Muscle of arm (tissue), 12 donors: ENCODE data around the gene CTSH. TPM values are rescaled to one million over a fixed set of nuclear protein-coding genes. Genes with fewer than 3 reads are reported as not detected.

Experiments used
- DNase-seq: peaks from one replicate; pipeline ENCODE4 v3.0.0-alpha.2; 2013
- polyA plus RNA-seq, 12 donors: library from polyadenylated mRNA; unstranded; fragments of 120-200 nt; gene quantifications; one replicate each; pipeline ENCODE4 v1.2.1, GENCODE V29; 2013; ENCODE audit not compliant: insufficient read length in 12 of 12

CTSH gene
- polyA plus RNA-seq, 12 donors, result 14.4 to 84.1 (median 27.4) TPM; not detected in 1

- peak; percentile 63 for DNase-seq
Observed at GRCh38 chr15:78979456-78980320, 34.8 kb upstream of the CTSH start.

- no peak for DNase-seq
Observed at GRCh38 chr15:78978601-78979179, 33.8 kb upstream of the CTSH start.

DNA sequence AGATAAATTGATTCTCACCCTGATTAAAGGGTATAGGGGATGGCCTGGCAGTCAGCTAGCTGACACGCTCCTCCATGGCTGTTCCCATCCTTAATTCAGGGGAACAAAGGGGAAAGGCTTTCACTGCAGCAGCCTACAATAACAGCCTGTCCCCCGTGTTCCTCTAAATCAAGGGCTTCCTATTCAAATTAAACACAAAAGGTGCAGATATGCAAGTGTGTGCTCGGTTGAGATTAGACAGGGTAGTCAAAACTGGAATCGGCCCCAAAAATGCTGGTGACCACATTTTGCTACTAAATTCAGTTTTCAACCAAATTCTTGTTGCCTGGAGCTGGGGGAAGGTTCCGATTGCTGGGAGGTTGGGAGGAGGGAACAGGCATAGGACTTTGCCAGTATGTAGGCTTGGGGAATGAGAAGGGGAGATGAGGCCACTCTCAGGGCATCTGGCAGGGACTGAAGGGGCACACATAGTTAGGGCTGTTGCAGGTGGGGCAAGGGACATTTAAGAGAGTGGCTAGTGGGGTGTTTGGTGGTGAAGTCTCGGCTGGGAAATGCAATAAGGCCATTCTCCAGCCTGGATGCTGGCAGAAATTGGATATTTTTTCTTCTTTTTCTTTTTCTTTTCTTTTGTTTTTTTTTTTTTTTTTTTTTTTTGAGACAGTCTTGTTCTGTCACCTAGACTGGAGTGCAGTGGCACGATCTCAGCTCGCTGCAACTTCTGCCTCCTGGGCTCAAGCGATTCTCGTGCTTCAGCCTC lies 32.9 kb upstream of the CTSH start:
- no peak for DNase-seq

GRCh38 chr15:78977091-78977571 lies 32.3 kb upstream of the CTSH start:
- DNase-seq, result no peak

DNA sequence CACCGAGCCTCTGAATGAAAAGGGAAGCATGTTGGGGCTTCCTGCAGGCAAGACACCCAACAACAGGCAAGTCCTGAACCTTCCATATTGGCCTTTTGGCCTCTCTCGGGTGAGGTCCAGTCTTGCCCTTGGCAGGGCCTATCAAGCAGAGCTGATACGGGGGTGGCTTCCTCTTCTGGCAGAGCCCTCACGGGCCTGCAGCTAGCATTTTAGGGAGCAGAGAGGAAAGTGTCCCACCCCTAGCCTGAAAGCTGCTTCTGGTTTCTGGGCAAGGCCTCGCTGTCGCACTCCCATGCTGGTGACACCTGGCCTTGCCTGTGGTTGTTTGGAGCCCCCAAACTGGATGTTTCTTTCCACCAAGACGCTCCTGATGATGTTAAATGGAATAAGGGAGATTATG lies 31.8 kb upstream of the CTSH start:
- no peak for DNase-seq

DNA sequence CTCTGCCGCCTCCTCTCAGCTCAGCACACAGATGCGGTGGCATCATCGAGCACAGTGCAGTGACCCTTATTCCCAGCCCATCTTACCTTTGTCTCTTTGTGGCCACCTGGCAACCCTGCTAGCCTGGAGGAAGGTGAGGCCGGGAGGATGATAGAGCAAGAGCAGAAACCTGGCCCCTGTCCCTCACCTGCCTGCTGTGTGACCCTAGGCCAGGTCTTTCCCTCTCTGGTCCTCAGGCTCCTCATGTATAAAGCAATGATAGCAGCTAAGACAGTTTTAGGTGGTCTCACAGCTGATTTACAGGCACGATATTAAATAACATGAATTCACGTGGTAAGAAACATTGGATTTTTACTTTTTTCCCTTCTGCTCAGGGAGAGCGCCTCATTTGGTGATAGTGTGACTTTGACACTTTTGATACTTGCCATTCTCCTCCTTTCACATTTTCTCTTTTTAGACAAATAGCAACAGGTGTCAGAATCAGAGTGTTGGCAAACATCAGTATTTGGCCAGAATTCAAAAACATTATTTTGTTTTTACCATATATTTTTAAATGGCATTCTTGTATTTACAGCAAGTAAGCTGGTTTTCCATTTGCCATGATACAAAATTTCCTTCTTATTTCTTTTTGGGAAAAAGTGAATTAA lies 29.5 kb upstream of the CTSH start:
- no peak for DNase-seq

GRCh38 chr15:78969687-78970349 lies 25.0 kb upstream of the CTSH start:
- DNase-seq, result no peak

DNA sequence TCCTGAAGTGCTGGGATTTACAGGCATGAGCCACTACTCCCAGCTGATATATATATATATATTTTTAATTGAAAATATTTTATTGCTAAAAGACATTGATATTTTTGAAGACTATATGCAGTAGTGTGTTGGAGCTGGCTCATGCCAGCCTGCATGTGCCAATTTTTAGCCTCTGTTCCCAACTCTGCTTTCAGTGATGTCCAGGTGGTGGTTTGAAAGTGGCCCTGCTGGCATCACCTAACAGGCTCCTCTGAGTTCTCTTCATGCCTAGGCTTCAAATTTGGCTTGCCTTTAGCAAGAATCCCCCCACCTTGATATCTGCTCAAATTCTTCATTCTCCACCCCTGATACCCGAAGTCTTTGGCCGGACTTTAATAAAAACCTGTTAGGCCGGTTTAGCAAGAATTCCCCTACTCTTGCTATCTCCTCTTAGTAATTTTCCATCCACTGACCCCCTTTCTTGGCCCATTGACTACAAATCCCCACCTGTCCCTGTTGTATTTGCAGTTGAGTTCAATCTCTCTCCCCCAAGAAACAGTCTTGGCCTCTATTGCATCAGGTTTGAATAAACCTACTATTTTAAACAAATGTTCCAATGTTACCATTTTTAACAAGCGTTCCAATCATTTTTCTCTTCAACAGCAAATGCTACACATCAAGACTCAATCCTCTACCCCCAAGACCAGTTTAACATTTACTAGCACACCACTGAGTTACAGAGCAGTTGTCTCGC lies 23.9 kb upstream of the CTSH start:
- no peak for DNase-seq

DNA sequence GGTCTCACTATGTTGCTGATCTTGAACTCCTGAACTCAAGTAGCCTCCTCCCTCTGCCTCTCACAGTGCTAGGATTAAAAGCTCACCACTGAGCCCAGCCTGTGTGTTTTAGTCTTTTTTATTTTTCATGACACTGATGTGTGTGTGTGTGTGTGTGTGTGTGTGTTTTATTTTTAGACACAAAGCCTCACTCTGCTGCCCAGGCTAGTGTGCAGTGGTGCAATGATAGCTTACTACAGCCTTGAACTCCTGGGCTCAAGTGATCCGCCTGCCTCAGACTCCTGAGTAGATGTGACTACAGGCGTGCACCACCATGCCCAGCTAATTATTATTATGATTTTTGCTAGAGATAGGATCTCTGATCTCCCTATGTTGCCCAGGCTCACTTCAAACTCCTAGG lies 23.3 kb upstream of the CTSH start:
- DNase-seq, result no peak

- no peak for DNase-seq
Observed at GRCh38 chr15:78960308-78960707, 15.5 kb upstream of the CTSH start.

DNA sequence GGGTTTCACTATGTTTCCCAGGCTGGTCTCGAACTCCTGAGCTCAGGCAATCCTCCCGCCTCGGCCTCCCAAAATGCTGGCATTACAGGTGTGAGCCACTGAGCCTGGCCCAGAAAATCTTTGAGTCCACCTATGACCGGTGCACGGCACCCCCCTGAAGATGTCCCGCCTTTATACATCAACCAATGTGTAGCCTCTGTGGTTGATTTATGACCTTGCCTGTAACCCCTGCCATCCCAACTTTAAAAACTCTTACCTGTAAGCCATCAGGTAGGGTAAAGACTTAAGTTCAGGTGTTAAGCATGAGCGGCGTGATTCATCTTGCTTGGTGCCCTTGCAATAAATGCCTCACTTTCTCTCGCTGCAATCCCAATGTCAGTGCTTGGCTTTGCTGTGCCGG lies 14.5 kb upstream of the CTSH start:
- no peak for DNase-seq

GRCh38 chr15:78957416-78958093 lies 12.7 kb upstream of the CTSH start:
- DNase-seq, result no peak

DNA sequence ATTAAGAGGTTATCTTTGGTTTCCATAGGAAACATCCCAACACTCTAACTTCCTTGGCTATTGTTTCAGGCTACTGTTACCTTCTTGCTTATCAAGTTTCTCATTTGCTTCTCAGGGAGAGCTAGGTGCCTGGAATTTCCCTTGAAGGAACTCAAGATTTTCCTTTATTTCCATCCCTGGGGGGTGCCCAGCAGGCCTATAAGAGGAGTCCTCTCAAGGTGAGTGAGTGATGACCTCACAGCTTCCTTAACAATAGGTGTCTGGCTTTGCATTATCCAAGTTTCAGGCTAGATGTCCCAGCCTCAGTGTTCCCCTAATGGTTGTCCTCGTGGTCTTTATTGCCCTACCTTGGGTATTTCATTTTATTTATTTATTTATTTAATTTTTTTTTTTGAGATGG lies 12.1 kb upstream of the CTSH start:
- DNase-seq, result no peak

GRCh38 chr15:78955355-78955754 lies 10.5 kb upstream of the CTSH start:
- no peak for DNase-seq

- no peak for DNase-seq
Observed at GRCh38 chr15:78951841-78952238, 7.0 kb upstream of the CTSH start.

DNA sequence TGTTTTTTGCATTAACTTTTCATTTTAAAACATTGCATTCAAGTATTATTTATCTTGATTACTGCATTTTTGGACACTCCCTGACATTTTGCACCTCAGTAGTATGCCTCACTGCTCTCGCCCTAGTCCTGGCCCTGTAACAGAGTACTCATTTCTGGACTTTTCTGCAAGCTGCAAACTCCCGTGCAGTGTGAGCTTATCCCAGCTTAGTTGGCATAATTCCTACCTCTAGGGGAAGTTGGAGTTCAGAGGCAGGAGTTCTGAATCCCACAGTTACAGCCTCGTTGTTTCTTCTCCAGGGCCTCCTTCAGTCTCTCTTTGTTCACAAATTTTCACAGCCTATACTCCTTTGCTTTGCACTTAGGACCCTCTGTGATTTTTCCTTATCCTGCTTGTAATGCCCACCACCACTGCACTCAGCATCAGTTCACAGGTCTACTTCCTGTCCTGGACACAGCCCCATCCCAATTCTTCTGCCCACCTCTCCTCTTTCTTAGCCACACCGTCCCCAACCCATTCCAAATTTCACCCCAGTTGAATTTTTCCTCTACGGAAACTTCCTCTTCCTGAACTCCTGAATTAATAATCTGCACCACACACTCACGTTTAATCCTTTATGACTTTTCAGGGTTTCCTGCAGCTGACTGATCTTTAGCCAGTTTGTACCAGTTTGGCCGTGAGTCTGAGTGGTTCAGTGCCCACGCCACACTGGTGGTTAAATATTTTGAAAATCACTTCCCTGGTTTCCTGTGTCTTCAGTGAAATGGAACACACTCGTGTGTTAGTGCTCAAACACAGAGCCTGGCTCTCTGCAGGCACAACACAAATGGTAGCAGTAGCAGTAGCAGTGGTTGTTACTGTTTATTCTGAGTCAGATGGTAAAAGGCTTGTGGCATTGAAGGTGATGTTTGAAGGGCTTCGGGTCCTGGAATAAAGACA lies 6.3 kb upstream of the CTSH start:
- DNase-seq, result no peak

DNA sequence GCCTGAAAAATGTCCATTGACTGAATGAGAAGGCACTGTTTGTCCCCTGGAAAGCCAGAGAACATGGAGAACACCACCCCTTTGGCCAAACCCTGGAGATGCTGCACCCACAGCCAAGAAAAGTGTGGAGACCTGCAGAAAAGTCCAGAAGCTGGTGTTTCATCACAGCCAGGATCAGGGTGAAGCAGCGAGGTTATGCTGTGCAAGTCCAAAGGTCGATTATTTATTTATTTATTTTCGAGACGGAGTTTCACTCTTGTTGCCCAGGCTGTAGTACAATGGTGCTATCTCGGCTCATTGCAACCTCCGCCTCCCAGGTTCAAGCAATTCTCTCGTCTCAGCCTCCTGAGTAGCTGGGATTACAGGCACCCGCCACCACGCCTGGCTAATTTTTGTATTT lies 5.5 kb upstream of the CTSH start:
- no peak for DNase-seq

DNA sequence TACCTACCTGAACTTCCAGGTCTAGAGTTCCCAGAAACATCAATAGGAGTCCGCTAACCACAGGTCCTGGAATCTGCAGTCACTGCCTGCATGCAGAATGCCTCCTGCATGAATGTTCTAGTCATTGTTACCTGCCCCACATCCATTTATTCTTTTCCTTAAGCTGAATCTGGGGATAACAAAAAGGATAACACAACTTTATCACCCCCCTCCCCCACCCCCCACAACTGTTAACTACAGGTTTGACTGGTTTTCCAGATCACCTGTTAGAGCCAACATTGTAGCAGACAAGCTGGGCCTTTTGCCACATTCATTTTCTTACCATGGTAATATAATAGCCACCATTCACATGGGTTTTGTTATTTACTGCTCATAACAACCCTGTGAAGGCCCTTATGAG lies 4.6 kb upstream of the CTSH start:
- no peak for DNase-seq

GRCh38 chr15:78947506-78947905 lies 2.7 kb upstream of the CTSH start:
- no peak for DNase-seq
